Tibial nerve (tissue), 3 donors: Measurements from ENCODE around the gene BEST3.

Experiments
- EP300 ChIP-seq, 2 donors: sonication (generic); formaldehyde crosslinking; IDR thresholded peaks; one replicate each; pipeline ENCODE4 v1.6.1; 2017; ENCODE audit warnings: antibody characterized with exemption in 2 of 2, mild to moderate bottlenecking in 1 of 2
- POLR2A ChIP-seq, 2 donors: fragments of 450-650 bp; IDR thresholded peaks; one replicate each; pipeline ENCODE4 v1.6.1; 2017; ENCODE audit warnings: antibody characterized with exemption in 2 of 2, mild to moderate bottlenecking in 2 of 2, moderate library complexity in 2 of 2

- TF ChIP-seq POLR2A (IDR thresholded peaks at IDR 0.05): no peak
- no peak for TF ChIP-seq EP300 (IDR thresholded peaks at IDR 0.05)
These were observed 32.3 kb downstream of the BEST3 start for GRCh38 chr12:69666798-69667197.
